GM23338 (cell line): ENCODE measurements around the gene DAPL1. TPM values are rescaled to one million over a fixed set of nuclear protein-coding genes. Genes with fewer than 3 reads are reported as not detected.

Experiments
- ATAC-seq: fragments of 200-7000 bp; cut with Tn5 transposase; 3 replicates; pipeline ENCODE4 v1.9.1; 2020
- DNase-seq: peaks from one replicate; pipeline ENCODE4 v3.0.0-alpha.2; 2015; ENCODE audit warnings: low spot score
- H2AFZ ChIP-seq: fragments of 200-600 bp; sonication (generic); 2 replicates; pipeline ENCODE4 v1.8.0; 2016; ENCODE audit warnings: antibody characterized with exemption, mild to moderate bottlenecking, moderate library complexity
- H3F3A ChIP-seq: fragments of 200-600 bp; sonication (generic); replicated peaks from 2 replicates; pipeline ENCODE4 v1.8.0; 2017; ENCODE audit warnings: antibody characterized with exemption, mixed run types, low read depth
- H3K27ac ChIP-seq: fragments of 200-600 bp; sonication (generic); 2 replicates; pipeline ENCODE4 v1.6.1; 2016; ENCODE audit warnings: low read depth
- H3K27me3 ChIP-seq: fragments of 200-600 bp; sonication (generic); 2 replicates; pipeline ENCODE4 v1.8.0; 2016; ENCODE audit warnings: mild to moderate bottlenecking, mixed run types, moderate library complexity; ENCODE audit not compliant: insufficient read depth
- H3K36me3 ChIP-seq: fragments of 200-600 bp; sonication (generic); 2 replicates; pipeline ENCODE4 v1.8.0; 2016; ENCODE audit warnings: mild to moderate bottlenecking; ENCODE audit not compliant: insufficient read depth
- H3K4me1 ChIP-seq: fragments of 200-600 bp; sonication (generic); 2 replicates; pipeline ENCODE4 v1.8.0; 2016; ENCODE audit warnings: mild to moderate bottlenecking, moderate library complexity; ENCODE audit not compliant: insufficient read depth
- H3K4me2 ChIP-seq: fragments of 200-600 bp; sonication (generic); 2 replicates; pipeline ENCODE4 v1.7.1; 2017; ENCODE audit warnings: mixed run types
- H3K4me3 ChIP-seq: fragments of 200-600 bp; sonication (generic); 2 replicates; pipeline ENCODE4 v1.6.1; 2016; ENCODE audit warnings: mixed run types
- H3K79me2 ChIP-seq: fragments of 200-600 bp; sonication (generic); replicated peaks from 2 replicates; pipeline ENCODE4 v1.8.0; 2017; ENCODE audit warnings: mild to moderate bottlenecking; ENCODE audit not compliant: insufficient read depth
- H3K9me2 ChIP-seq: fragments of 200-600 bp; sonication (generic); 2 replicates; pipeline ENCODE4 v1.8.0; 2017; ENCODE audit not compliant: insufficient read depth
- H4K20me1 ChIP-seq: fragments of 200-600 bp; sonication (generic); replicated peaks from 2 replicates; pipeline ENCODE4 v1.8.0; 2017; ENCODE audit warnings: mild to moderate bottlenecking; ENCODE audit not compliant: insufficient read depth
- H3K27ac Mint-ChIP-seq: 2 replicates; pipeline ENCODE4 v1.8.0; 2020; ENCODE audit warnings: inconsistent platforms, mild to moderate bottlenecking, moderate library complexity, mixed read lengths
- H3K27me3 Mint-ChIP-seq: 3 replicates; pipeline ENCODE4 v1.8.0; 2022; ENCODE audit warnings: low read depth, mild to moderate bottlenecking, moderate library complexity, mixed read lengths, inconsistent platforms; ENCODE audit not compliant: insufficient read depth, poor library complexity
- H3K36me3 Mint-ChIP-seq: 3 replicates; pipeline ENCODE4 v1.8.0; 2021; ENCODE audit warnings: low read depth, mild to moderate bottlenecking, inconsistent platforms, moderate library complexity, mixed read lengths
- H3K4me1 Mint-ChIP-seq: 3 replicates; pipeline ENCODE4 v1.8.0; 2020; ENCODE audit warnings: mild to moderate bottlenecking, inconsistent platforms, mixed read lengths
- H3K4me3 Mint-ChIP-seq: 3 replicates; pipeline ENCODE4 v1.8.0; 2021; ENCODE audit warnings: moderate library complexity, mild to moderate bottlenecking, inconsistent platforms, mixed read lengths
- H3K9me3 Mint-ChIP-seq: 3 replicates; pipeline ENCODE4 v1.8.0; 2020; ENCODE audit warnings: moderate library complexity, mild to moderate bottlenecking, inconsistent platforms, mixed read lengths
- CREB1 ChIP-seq: fragments of 250-450 bp; sonication (Bioruptor Pico); IDR thresholded peaks from 2 replicates; pipeline ENCODE4 v1.5.0; 2020; ENCODE audit warnings: low read depth, mild to moderate bottlenecking, moderate library complexity
- EZH2 ChIP-seq: fragments of 200-600 bp; sonication (generic); IDR thresholded peaks from one replicate; pipeline ENCODE4 v1.8.0; 2017; ENCODE audit warnings: antibody characterized with exemption, mild to moderate bottlenecking, low read depth; ENCODE audit not compliant: unreplicated experiment
- EZH2phosphoT487 ChIP-seq: fragments of 200-600 bp; sonication (generic); IDR thresholded peaks from one replicate; pipeline ENCODE4 v1.8.1; 2018; ENCODE audit warnings: antibody characterized with exemption; ENCODE audit not compliant: unreplicated experiment
- JUNB ChIP-seq: IDR thresholded peaks from one replicate; pipeline ENCODE4 v1.6.1; 2016; ENCODE audit warnings: antibody characterized with exemption; ENCODE audit not compliant: unreplicated experiment
- NANOG ChIP-seq: IDR thresholded peaks from 2 replicates; pipeline ENCODE4 v1.6.1; 2016; ENCODE audit warnings: antibody characterized with exemption, borderline replicate concordance
- POLR2AphosphoS5 ChIP-seq: IDR thresholded peaks from 2 replicates; pipeline ENCODE4 v1.6.1; 2016; ENCODE audit warnings: antibody characterized with exemption, low read depth
- ZNF114 ChIP-seq: fragments of 250-450 bp; sonication (Bioruptor Pico); IDR thresholded peaks from 2 replicates; pipeline ENCODE4 v1.5.0; 2020; ENCODE audit warnings: mild to moderate bottlenecking, moderate library complexity
- ZNF331 ChIP-seq: fragments of 250-450 bp; sonication (Bioruptor Pico); IDR thresholded peaks from 2 replicates; pipeline ENCODE4 v1.5.0; 2020; ENCODE audit warnings: low read depth, mild to moderate bottlenecking, moderate library complexity
- polyA plus RNA-seq: library from polyadenylated mRNA; unstranded; fragments of >200 nt; fragmentation: Nextera tagmentation; extraction: Ambion mirVana; gene quantifications from 2 replicates; pipeline ENCODE4 v1.2.1, GENCODE V29; 2016
- total RNA-seq: library from RNA; depleted of rRNA; stranded (reverse); fragments of >200 nt; shearing (Covaris generic); gene quantifications from 2 replicates; pipeline ENCODE4 v1.2.3, GENCODE V29; 2014
- TF ChIP-seq, protein P1 (sequence below): IDR thresholded peaks from 2 replicates; pipeline ENCODE4 v1.6.1; 2016; ENCODE audit warnings: antibody characterized with exemption
- TF ChIP-seq, protein P2 (sequence below): fragments of 250-450 bp; sonication (Bioruptor Pico); IDR thresholded peaks from 2 replicates; pipeline ENCODE4 v1.5.0; 2020; ENCODE audit warnings: mild to moderate bottlenecking, moderate library complexity

The DAPL1 gene
- total and polyA plus RNA-seq, 2 experiments from 2014 or later: not detected

DNA sequence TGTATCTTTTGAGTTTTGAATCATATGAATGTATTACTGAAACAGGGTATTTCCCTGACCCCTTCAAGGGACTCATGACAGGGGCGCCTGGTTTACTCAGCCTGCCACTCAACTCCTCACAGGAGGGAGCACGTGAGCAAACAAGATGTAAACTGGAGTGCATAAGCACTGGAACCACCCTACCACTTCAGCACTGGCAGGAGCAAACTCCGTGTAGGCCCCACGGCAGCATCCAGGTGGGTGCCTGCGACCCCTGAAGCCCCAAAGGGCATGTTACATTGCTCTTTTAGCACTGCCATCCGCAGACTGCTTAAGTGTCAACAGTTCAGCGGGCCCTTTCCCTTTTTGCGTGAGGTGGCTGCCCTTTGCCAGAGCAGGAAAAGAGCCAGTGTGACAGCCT is 8.2 kb upstream of the DAPL1 start:
- Mint-ChIP-seq H3K9me3 (peaks cover 5% of the 10 kb centered on the region), H3K27me3 (peaks cover 5% of the 10 kb centered on the region), H3K36me3 (no peaks in the 10 kb centered on the region), H3K4me3 (no peak overlapping the region), H3K27ac (no peak overlapping the region), H3K4me1 (peaks cover 11% of the 10 kb centered on the region)
- Histone ChIP-seq H3K4me3 (no peak overlapping the region), H3K4me1 (0 out of 2 replicates have a peak, but pooled peaks cover under 1% of the 10 kb centered on the region), H3F3A (no peaks in the 10 kb centered on the region), H3K4me2 (no peak overlapping the region), H3K79me2 (no peaks in the 10 kb centered on the region), H3K36me3 (no peaks in the 10 kb centered on the region), H3K9me2 (0 out of 2 replicates have a peak, but pooled peaks cover 2% of the 10 kb centered on the region), H3K27me3 (no peaks in the 10 kb centered on the region), H3K27ac (no peak overlapping the region), H2AFZ (no peak overlapping the region), H4K20me1 (no peaks in the 10 kb centered on the region)
- ATAC-seq (no peak), DNase-seq (no peak)
- TF ChIP-seq EZH2 (no peak), JUNB (no peak), EZH2phosphoT487 (no peak), NANOG (no peak)
- TF ChIP-seq, protein P1, sequence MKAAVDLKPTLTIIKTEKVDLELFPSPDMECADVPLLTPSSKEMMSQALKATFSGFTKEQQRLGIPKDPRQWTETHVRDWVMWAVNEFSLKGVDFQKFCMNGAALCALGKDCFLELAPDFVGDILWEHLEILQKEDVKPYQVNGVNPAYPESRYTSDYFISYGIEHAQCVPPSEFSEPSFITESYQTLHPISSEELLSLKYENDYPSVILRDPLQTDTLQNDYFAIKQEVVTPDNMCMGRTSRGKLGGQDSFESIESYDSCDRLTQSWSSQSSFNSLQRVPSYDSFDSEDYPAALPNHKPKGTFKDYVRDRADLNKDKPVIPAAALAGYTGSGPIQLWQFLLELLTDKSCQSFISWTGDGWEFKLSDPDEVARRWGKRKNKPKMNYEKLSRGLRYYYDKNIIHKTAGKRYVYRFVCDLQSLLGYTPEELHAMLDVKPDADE: no peak

DNA sequence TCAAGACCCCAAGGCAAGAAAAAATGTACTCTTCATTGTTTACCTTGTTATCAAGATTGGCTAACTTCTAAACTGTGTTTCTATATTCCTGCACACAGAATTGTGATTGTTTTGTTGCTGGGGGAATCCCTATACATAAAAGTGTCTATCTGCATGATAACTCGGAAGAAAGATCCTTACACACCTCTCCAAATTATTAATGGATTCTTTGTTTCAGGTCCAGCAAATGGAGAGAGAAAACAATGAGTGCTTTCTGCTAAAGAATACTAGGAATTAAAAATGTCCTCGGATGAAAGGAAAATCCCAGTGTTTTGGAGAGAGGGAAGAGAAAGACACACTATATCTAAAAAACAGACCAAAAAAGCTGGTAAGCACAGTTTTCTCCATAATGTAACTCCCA is 6.2 kb upstream of the DAPL1 start:
- H3K27ac ChIP-seq: no peak overlapping the region

More for the DNA sequence above, 6.2 kb upstream of the DAPL1 start:
- H3F3A ChIP-seq: no peaks in the 10 kb centered on the region
- H3K27me3 ChIP-seq: no peaks in the 10 kb centered on the region
- H3K9me2 ChIP-seq: 0 out of 2 replicates have a peak, but pooled peaks cover 2% of the 10 kb centered on the region
- H3K4me1 Mint-ChIP-seq: peaks cover 6% of the 10 kb centered on the region; the same call in 2 of the 3 replicates
- no peak overlapping the region for H3K4me3 Mint-ChIP-seq
- TF ChIP-seq, protein P1: no peak
- TF ChIP-seq ZNF114: no peak
- no peak for TF ChIP-seq CREB1
- TF ChIP-seq NANOG: no peak
- TF ChIP-seq EZH2: no peak
- TF ChIP-seq ZNF331: no peak
- TF ChIP-seq, protein P2, sequence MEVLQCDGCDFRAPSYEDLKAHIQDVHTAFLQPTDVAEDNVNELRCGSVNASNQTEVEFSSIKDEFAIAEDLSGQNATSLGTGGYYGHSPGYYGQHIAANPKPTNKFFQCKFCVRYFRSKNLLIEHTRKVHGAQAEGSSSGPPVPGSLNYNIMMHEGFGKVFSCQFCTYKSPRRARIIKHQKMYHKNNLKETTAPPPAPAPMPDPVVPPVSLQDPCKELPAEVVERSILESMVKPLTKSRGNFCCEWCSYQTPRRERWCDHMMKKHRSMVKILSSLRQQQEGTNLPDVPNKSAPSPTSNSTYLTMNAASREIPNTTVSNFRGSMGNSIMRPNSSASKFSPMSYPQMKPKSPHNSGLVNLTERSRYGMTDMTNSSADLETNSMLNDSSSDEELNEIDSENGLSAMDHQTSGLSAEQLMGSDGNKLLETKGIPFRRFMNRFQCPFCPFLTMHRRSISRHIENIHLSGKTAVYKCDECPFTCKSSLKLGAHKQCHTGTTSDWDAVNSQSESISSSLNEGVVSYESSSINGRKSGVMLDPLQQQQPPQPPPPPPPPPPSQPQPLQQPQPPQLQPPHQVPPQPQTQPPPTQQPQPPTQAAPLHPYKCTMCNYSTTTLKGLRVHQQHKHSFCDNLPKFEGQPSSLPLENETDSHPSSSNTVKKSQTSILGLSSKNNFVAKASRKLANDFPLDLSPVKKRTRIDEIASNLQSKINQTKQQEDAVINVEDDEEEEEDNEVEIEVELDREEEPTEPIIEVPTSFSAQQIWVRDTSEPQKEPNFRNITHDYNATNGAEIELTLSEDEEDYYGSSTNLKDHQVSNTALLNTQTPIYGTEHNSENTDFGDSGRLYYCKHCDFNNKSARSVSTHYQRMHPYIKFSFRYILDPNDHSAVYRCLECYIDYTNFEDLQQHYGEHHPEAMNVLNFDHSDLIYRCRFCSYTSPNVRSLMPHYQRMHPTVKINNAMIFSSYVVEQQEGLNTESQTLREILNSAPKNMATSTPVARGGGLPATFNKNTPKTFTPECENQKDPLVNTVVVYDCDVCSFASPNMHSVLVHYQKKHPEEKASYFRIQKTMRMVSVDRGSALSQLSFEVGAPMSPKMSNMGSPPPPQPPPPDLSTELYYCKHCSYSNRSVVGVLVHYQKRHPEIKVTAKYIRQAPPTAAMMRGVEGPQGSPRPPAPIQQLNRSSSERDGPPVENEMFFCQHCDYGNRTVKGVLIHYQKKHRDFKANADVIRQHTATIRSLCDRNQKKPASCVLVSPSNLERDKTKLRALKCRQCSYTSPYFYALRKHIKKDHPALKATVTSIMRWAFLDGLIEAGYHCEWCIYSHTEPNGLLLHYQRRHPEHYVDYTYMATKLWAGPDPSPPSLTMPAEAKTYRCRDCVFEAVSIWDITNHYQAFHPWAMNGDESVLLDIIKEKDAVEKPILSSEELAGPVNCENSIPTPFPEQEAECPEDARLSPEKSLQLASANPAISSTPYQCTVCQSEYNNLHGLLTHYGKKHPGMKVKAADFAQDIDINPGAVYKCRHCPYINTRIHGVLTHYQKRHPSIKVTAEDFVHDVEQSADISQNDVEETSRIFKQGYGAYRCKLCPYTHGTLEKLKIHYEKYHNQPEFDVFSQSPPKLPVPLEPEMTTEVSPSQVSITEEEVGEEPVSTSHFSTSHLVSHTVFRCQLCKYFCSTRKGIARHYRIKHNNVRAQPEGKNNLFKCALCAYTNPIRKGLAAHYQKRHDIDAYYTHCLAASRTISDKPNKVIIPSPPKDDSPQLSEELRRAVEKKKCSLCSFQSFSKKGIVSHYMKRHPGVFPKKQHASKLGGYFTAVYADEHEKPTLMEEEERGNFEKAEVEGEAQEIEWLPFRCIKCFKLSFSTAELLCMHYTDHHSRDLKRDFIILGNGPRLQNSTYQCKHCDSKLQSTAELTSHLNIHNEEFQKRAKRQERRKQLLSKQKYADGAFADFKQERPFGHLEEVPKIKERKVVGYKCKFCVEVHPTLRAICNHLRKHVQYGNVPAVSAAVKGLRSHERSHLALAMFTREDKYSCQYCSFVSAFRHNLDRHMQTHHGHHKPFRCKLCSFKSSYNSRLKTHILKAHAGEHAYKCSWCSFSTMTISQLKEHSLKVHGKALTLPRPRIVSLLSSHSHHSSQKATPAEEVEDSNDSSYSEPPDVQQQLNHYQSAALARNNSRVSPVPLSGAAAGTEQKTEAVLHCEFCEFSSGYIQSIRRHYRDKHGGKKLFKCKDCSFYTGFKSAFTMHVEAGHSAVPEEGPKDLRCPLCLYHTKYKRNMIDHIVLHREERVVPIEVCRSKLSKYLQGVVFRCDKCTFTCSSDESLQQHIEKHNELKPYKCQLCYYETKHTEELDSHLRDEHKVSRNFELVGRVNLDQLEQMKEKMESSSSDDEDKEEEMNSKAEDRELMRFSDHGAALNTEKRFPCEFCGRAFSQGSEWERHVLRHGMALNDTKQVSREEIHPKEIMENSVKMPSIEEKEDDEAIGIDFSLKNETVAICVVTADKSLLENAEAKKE (CRISPR knock-in tag): no peak
- no peak for TF ChIP-seq POLR2AphosphoS5
- H3K4me2 ChIP-seq: no peak overlapping the region
- no peaks in the 10 kb centered on the region for H3K79me2 ChIP-seq
- H3K36me3 ChIP-seq: no peaks in the 10 kb centered on the region
- DNase-seq (no peak), ATAC-seq (no peak)
- H3K4me3 ChIP-seq: no peak overlapping the region
- H3K27ac Mint-ChIP-seq: no peak overlapping the region
- H3K9me3 Mint-ChIP-seq: peaks cover 5% of the 10 kb centered on the region
- H4K20me1 ChIP-seq: no peaks in the 10 kb centered on the region
- H3K27me3 Mint-ChIP-seq: peaks cover 2% of the 10 kb centered on the region
- H3K4me1 ChIP-seq: no peaks in the 10 kb centered on the region
- no peaks in the 10 kb centered on the region for H3K36me3 Mint-ChIP-seq
- H2AFZ ChIP-seq: 0 out of 2 replicates have a peak overlapping the region, but pooled peaks have one; percentile 5
